AG04450 (cell line): ENCODE data around the gene LYSMD2. TPM values are rescaled to one million over a fixed set of nuclear protein-coding genes. Genes with fewer than 3 reads are reported as not detected.

Source experiments
- CTCF ChIA-PET: fragments of 300-600, 350-600 bp; formaldehyde crosslinking; extraction: SDS; loops from one replicate; lab custom pipeline; 2022; ENCODE audit warnings: antibody characterized with exemption, inconsistent platforms; lab: Charles Lee
- POLR2A ChIA-PET: fragments of 350-600 bp; formaldehyde crosslinking; extraction: SDS; loops from one replicate; lab custom pipeline; 2021; ENCODE audit warnings: antibody characterized with exemption, inconsistent platforms; lab: Yijun Ruan, JAX
- DNase-seq: peaks from one replicate; pipeline ENCODE4 v3.0.0-alpha.2; 2011; ENCODE audit warnings: low read depth, low spot score
- H3K27ac ChIP-seq: one replicate; pipeline ENCODE4 v1.5.1; 2012; ENCODE audit warnings: low read depth, low read length, control low read depth
- H3K27me3 ChIP-seq: one replicate; pipeline ENCODE4 v1.6.0; 2012; ENCODE audit warnings: low read length; ENCODE audit not compliant: control insufficient read depth, insufficient read depth
- H3K4me3 ChIP-seq: 2 replicates; pipeline ENCODE4 v1.5.1; 2011; ENCODE audit warnings: mild to moderate bottlenecking, low read depth, low read length, control low read depth
- H3K9me3 ChIP-seq: 2 replicates; pipeline ENCODE4 v1.5.1; 2012; ENCODE audit warnings: low read length; ENCODE audit not compliant: control insufficient read depth, insufficient read depth
- CTCF ChIP-seq: IDR thresholded peaks from 2 replicates; pipeline ENCODE4 v1.5.1; 2011; ENCODE audit warnings: low read depth, low read length, control low read depth, inconsistent platforms
- polyA plus RNA-seq: library from polyadenylated mRNA; depleted of rRNA; stranded (reverse); fragments of >200 nt; gene quantifications from 2 replicates; pipeline ENCODE4 v1.2.3, GENCODE V29; 2011

The LYSMD2 gene
- polyA plus RNA-seq, 1 experiment, result 10.2 TPM

- CTCF ChIA-PET, result interaction anchor here (2.3 to 2.8 kb wide), 2 partner anchors 20 to 106 kb away, joined by 22 to 28 read pairs; no protein-coding TSS in a partner anchor
Measured at GRCh38 chr15:51756482-51756881, 19.0 kb upstream of the LYSMD2 start.

GRCh38 chr15:51755790-51756189 is 18.3 kb upstream of the LYSMD2 start:
- TF ChIP-seq CTCF, result no peak
- no peak for DNase-seq
- no peaks in the 10 kb centered on the region for H3K9me3 ChIP-seq
- H3K27ac ChIP-seq, result no peak overlapping the region
- no peak overlapping the region for H3K4me3 ChIP-seq
- ChIA-PET CTCF (interaction anchor here (0.9 to 2.2 kb wide), 2 partner anchors 21 to 106 kb away, joined by 6 to 13 read pairs; no protein-coding TSS in a partner anchor), POLR2A (no interaction called here)
- peaks cover 2% of the 10 kb centered on the region for H3K27me3 ChIP-seq

More at GRCh38 chr15:51756482-51756881, 19.0 kb upstream of the LYSMD2 start:
- POLR2A ChIA-PET, result interaction anchor here (0.6 kb wide), 1 partner anchor 272 kb away, joined by 9 read pairs; no protein-coding TSS in a partner anchor
- Histone ChIP-seq H3K9me3 (no peaks in the 10 kb centered on the region), H3K27ac (no peak overlapping the region), H3K27me3 (peaks cover 2% of the 10 kb centered on the region), H3K4me3 (no peak overlapping the region)
- no peak for DNase-seq
- no peak for TF ChIP-seq CTCF

GRCh38 chr15:51754267-51754666 is 16.8 kb upstream of the LYSMD2 start:
- ChIA-PET POLR2A (no interaction called here), CTCF (interaction anchor here (1.2 to 2.2 kb wide), 3 partner anchors 22 to 104 kb away, joined by 4 to 13 read pairs (median 5); no protein-coding TSS in a partner anchor)
- Histone ChIP-seq H3K4me3 (no peak overlapping the region), H3K27me3 (peaks cover 16% of the 10 kb centered on the region), H3K9me3 (no peaks in the 10 kb centered on the region), H3K27ac (no peak overlapping the region)
- DNase-seq, result no peak
- no peak for TF ChIP-seq CTCF

- Histone ChIP-seq H3K27ac (no peak overlapping the region), H3K4me3 (no peak overlapping the region), H3K27me3 (peaks cover 23% of the 10 kb centered on the region), H3K9me3 (no peaks in the 10 kb centered on the region)
- TF ChIP-seq CTCF, result no peak
- ChIA-PET POLR2A (no interaction called here), CTCF (interaction anchor here (1.0 to 1.3 kb wide), 2 partner anchors 24 to 103 kb away, joined by 3 to 4 read pairs; no protein-coding TSS in a partner anchor)
- DNase-seq, result no peak
Measured at GRCh38 chr15:51752888-51753287, 15.4 kb upstream of the LYSMD2 start.
